GM23338 (cell line): ENCODE results near the gene TBC1D16. TPM values are rescaled to one million over a fixed set of nuclear protein-coding genes. Genes with fewer than 3 reads are reported as not detected.

ENCODE experiments used
- ATAC-seq: fragments of 200-7000 bp; cut with Tn5 transposase; 3 replicates; pipeline ENCODE4 v1.9.1; 2020
- DNase-seq: peaks from one replicate; pipeline ENCODE4 v3.0.0-alpha.2; 2015; ENCODE audit warnings: low spot score
- H2AFZ ChIP-seq: fragments of 200-600 bp; sonication (generic); 2 replicates; pipeline ENCODE4 v1.8.0; 2016; ENCODE audit warnings: antibody characterized with exemption, mild to moderate bottlenecking, moderate library complexity
- H3F3A ChIP-seq: fragments of 200-600 bp; sonication (generic); replicated peaks from 2 replicates; pipeline ENCODE4 v1.8.0; 2017; ENCODE audit warnings: antibody characterized with exemption, mixed run types, low read depth
- H3K27ac ChIP-seq: fragments of 200-600 bp; sonication (generic); 2 replicates; pipeline ENCODE4 v1.6.1; 2016; ENCODE audit warnings: low read depth
- H3K27me3 ChIP-seq: fragments of 200-600 bp; sonication (generic); 2 replicates; pipeline ENCODE4 v1.8.0; 2016; ENCODE audit warnings: mild to moderate bottlenecking, mixed run types, moderate library complexity; ENCODE audit not compliant: insufficient read depth
- H3K36me3 ChIP-seq: fragments of 200-600 bp; sonication (generic); 2 replicates; pipeline ENCODE4 v1.8.0; 2016; ENCODE audit warnings: mild to moderate bottlenecking; ENCODE audit not compliant: insufficient read depth
- H3K4me1 ChIP-seq: fragments of 200-600 bp; sonication (generic); 2 replicates; pipeline ENCODE4 v1.8.0; 2016; ENCODE audit warnings: mild to moderate bottlenecking, moderate library complexity; ENCODE audit not compliant: insufficient read depth
- H3K4me2 ChIP-seq: fragments of 200-600 bp; sonication (generic); 2 replicates; pipeline ENCODE4 v1.7.1; 2017; ENCODE audit warnings: mixed run types
- H3K4me3 ChIP-seq: fragments of 200-600 bp; sonication (generic); 2 replicates; pipeline ENCODE4 v1.6.1; 2016; ENCODE audit warnings: mixed run types
- H3K79me2 ChIP-seq: fragments of 200-600 bp; sonication (generic); replicated peaks from 2 replicates; pipeline ENCODE4 v1.8.0; 2017; ENCODE audit warnings: mild to moderate bottlenecking; ENCODE audit not compliant: insufficient read depth
- H3K9me2 ChIP-seq: fragments of 200-600 bp; sonication (generic); 2 replicates; pipeline ENCODE4 v1.8.0; 2017; ENCODE audit not compliant: insufficient read depth
- H4K20me1 ChIP-seq: fragments of 200-600 bp; sonication (generic); replicated peaks from 2 replicates; pipeline ENCODE4 v1.8.0; 2017; ENCODE audit warnings: mild to moderate bottlenecking; ENCODE audit not compliant: insufficient read depth
- H3K27ac Mint-ChIP-seq: 2 replicates; pipeline ENCODE4 v1.8.0; 2020; ENCODE audit warnings: inconsistent platforms, mild to moderate bottlenecking, moderate library complexity, mixed read lengths
- H3K27me3 Mint-ChIP-seq: 3 replicates; pipeline ENCODE4 v1.8.0; 2022; ENCODE audit warnings: low read depth, mild to moderate bottlenecking, moderate library complexity, mixed read lengths, inconsistent platforms; ENCODE audit not compliant: insufficient read depth, poor library complexity
- H3K36me3 Mint-ChIP-seq: 3 replicates; pipeline ENCODE4 v1.8.0; 2021; ENCODE audit warnings: low read depth, mild to moderate bottlenecking, inconsistent platforms, moderate library complexity, mixed read lengths
- H3K4me1 Mint-ChIP-seq: 3 replicates; pipeline ENCODE4 v1.8.0; 2020; ENCODE audit warnings: mild to moderate bottlenecking, inconsistent platforms, mixed read lengths
- H3K4me3 Mint-ChIP-seq: 3 replicates; pipeline ENCODE4 v1.8.0; 2021; ENCODE audit warnings: moderate library complexity, mild to moderate bottlenecking, inconsistent platforms, mixed read lengths
- H3K9me3 Mint-ChIP-seq: 3 replicates; pipeline ENCODE4 v1.8.0; 2020; ENCODE audit warnings: moderate library complexity, mild to moderate bottlenecking, inconsistent platforms, mixed read lengths
- CREB1 ChIP-seq: fragments of 250-450 bp; sonication (Bioruptor Pico); IDR thresholded peaks from 2 replicates; pipeline ENCODE4 v1.5.0; 2020; ENCODE audit warnings: low read depth, mild to moderate bottlenecking, moderate library complexity
- ETS1 ChIP-seq: IDR thresholded peaks from 2 replicates; pipeline ENCODE4 v1.6.1; 2016; ENCODE audit warnings: antibody characterized with exemption
- EZH2 ChIP-seq: fragments of 200-600 bp; sonication (generic); IDR thresholded peaks from one replicate; pipeline ENCODE4 v1.8.0; 2017; ENCODE audit warnings: antibody characterized with exemption, mild to moderate bottlenecking, low read depth; ENCODE audit not compliant: unreplicated experiment
- POLR2AphosphoS5 ChIP-seq: IDR thresholded peaks from 2 replicates; pipeline ENCODE4 v1.6.1; 2016; ENCODE audit warnings: antibody characterized with exemption, low read depth
- STAT1 ChIP-seq: IDR thresholded peaks from one replicate; pipeline ENCODE4 v1.6.1; 2016; ENCODE audit warnings: antibody characterized with exemption; ENCODE audit not compliant: unreplicated experiment
- ZNF114 ChIP-seq: fragments of 250-450 bp; sonication (Bioruptor Pico); IDR thresholded peaks from 2 replicates; pipeline ENCODE4 v1.5.0; 2020; ENCODE audit warnings: mild to moderate bottlenecking, moderate library complexity
- ZNF331 ChIP-seq: fragments of 250-450 bp; sonication (Bioruptor Pico); IDR thresholded peaks from 2 replicates; pipeline ENCODE4 v1.5.0; 2020; ENCODE audit warnings: low read depth, mild to moderate bottlenecking, moderate library complexity
- ZNF462 ChIP-seq: fragments of 250-450 bp; sonication (Bioruptor Pico); IDR thresholded peaks from 2 replicates; pipeline ENCODE4 v1.5.0; 2020; ENCODE audit warnings: mild to moderate bottlenecking, moderate library complexity
- polyA plus RNA-seq: library from polyadenylated mRNA; unstranded; fragments of >200 nt; fragmentation: Nextera tagmentation; extraction: Ambion mirVana; gene quantifications from 2 replicates; pipeline ENCODE4 v1.2.1, GENCODE V29; 2016
- total RNA-seq: library from RNA; depleted of rRNA; stranded (reverse); fragments of >200 nt; shearing (Covaris generic); gene quantifications from 2 replicates; pipeline ENCODE4 v1.2.3, GENCODE V29; 2014

TBC1D16 gene
- total and polyA plus RNA-seq, 2 experiments from 2014 or later: 16.7 to 104 TPM

GRCh38 chr17:79922116-79922601 lies 113.5 kb downstream of the TBC1D16 start:
- H3K79me2 ChIP-seq: no peaks in the 10 kb centered on the region
- H4K20me1 ChIP-seq: no peaks in the 10 kb centered on the region
- H3K4me1 ChIP-seq: no peaks in the 10 kb centered on the region; the same call in 1 of the 2 replicates
- no peak overlapping the region for H3K27ac ChIP-seq
- Mint-ChIP-seq H3K4me1 (peaks cover 16% of the 10 kb centered on the region), H3K27me3 (peaks cover 17% of the 10 kb centered on the region), H3K36me3 (no peaks in the 10 kb centered on the region), H3K4me3 (no peak overlapping the region), H3K9me3 (no peaks in the 10 kb centered on the region), H3K27ac (no peak overlapping the region)
- H3K4me2 ChIP-seq: no peak overlapping the region
- DNase-seq (no peak), ATAC-seq (no peak)
- no peaks in the 10 kb centered on the region for H3K27me3 ChIP-seq
- no peak overlapping the region for H3K4me3 ChIP-seq
- 0 out of 2 replicates have a peak, but pooled peaks cover 6% of the 10 kb centered on the region for H3F3A ChIP-seq
- H3K36me3 ChIP-seq: no peaks in the 10 kb centered on the region
- no peak overlapping the region for H2AFZ ChIP-seq
- H3K9me2 ChIP-seq: no peaks in the 10 kb centered on the region
- TF ChIP-seq ZNF462 (CRISPR knock-in tag): no peak
- TF ChIP-seq STAT1: no peak
- TF ChIP-seq ETS1: no peak
- no peak for TF ChIP-seq CREB1
- TF ChIP-seq ZNF331 (CRISPR knock-in tag): no peak
- TF ChIP-seq EZH2: no peak
- no peak for TF ChIP-seq POLR2AphosphoS5
- TF ChIP-seq ZNF114 (CRISPR knock-in tag): no peak
